ENCODE measurements around the gene BAG2. TPM values are rescaled to one million over a fixed set of nuclear protein-coding genes. Genes with fewer than 3 reads are reported as not detected.

BAG2 gene
- total and polyA plus RNA-seq, 8 donors, result 6.0 to 11.3 (median 8.4) TPM

DNA sequence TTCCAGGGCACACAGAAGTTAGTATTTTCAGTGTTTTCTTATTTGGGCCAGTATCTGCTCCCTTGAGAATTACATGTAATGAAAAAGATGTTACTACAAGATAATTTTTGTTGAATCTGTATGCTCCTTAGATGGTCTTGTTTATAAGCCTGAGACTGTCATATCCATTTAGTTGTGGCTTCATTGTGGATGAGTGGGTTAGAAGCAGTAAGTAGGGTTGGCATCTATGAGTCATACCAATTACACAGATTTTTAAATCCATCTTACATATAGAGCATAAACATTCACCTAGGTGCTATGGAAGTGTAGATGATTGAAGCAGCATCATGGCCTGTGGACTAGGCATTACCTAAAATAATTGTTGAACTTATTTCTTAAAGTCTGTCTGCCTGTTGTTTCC, 13.5 kb upstream of the BAG2 start:
- intact Hi-C loops (cut with DNase I), result no loop called here
- TF ChIP-seq, protein P1, sequence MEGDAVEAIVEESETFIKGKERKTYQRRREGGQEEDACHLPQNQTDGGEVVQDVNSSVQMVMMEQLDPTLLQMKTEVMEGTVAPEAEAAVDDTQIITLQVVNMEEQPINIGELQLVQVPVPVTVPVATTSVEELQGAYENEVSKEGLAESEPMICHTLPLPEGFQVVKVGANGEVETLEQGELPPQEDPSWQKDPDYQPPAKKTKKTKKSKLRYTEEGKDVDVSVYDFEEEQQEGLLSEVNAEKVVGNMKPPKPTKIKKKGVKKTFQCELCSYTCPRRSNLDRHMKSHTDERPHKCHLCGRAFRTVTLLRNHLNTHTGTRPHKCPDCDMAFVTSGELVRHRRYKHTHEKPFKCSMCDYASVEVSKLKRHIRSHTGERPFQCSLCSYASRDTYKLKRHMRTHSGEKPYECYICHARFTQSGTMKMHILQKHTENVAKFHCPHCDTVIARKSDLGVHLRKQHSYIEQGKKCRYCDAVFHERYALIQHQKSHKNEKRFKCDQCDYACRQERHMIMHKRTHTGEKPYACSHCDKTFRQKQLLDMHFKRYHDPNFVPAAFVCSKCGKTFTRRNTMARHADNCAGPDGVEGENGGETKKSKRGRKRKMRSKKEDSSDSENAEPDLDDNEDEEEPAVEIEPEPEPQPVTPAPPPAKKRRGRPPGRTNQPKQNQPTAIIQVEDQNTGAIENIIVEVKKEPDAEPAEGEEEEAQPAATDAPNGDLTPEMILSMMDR (IDR thresholded peaks at IDR 0.05), result no peak
- DNase-seq, result no peak
- no peaks in the 10 kb centered on the region for H3K9me3 ChIP-seq
- ATAC-seq, result no peak
- H3K36me3 ChIP-seq, result peaks cover 0 to 46% of the 10 kb centered on the region in 2 donors
- no peak overlapping the region for H3K27ac ChIP-seq
- H3K4me3 ChIP-seq, result no peak overlapping the region
- no peaks in the 10 kb centered on the region for H3K4me1 ChIP-seq
- H3K27me3 ChIP-seq, result no peaks in the 10 kb centered on the region

DNA sequence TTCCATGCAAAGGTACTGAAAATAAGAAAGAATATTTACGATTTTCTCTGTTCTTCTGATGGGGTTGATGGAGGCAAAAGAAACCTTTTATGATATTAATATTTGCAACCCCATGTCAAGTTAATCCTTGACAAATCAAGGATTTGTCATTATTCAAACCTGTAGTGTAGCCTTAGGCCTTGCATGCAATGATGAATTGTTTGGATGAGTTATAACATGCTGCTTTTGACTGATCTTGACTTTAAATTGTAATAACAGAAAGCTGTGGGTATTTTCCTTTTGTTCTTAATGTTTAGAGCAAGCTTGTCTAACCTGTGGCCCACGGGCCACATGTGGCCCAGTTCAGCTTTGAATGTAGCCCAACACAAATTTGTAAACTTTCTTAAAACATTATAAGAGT, 13.0 kb upstream of the BAG2 start:
- ATAC-seq, result no peak
- H3K4me3 ChIP-seq, result no peak overlapping the region
- no peaks in the 10 kb centered on the region for H3K4me1 ChIP-seq
- H3K9me3 ChIP-seq, result no peaks in the 10 kb centered on the region
- H3K27me3 ChIP-seq, result no peaks in the 10 kb centered on the region
- no peak overlapping the region for H3K27ac ChIP-seq
- intact Hi-C loops (cut with DNase I), result no loop called here
- peaks cover 0 to 46% of the 10 kb centered on the region in 2 donors for H3K36me3 ChIP-seq
- TF ChIP-seq, protein P1 (IDR thresholded peaks at IDR 0.05), result no peak
- no peak for DNase-seq

DNA sequence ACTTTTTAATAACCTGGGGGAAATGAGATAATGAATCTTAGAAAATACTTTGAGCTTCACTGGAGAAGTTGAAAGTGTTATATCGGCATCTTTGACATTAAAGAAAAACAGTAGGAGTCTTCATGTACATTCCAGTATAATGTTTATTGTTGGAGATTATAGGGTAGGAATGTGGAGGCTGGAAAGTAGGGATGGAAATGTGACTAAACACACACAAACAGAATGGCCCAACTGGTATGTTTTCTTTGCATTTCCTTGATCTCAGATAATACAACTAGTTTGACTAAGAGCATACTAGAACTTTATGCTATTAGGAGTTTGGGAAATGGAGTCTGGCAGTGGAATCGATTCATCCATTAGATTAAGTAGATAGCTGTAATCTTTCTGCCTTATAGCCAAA, 10.1 kb upstream of the BAG2 start:
- intact Hi-C loops (cut with DNase I), result no loop called here
- TF ChIP-seq, protein P1 (IDR thresholded peaks at IDR 0.05), result no peak
- no peak for ATAC-seq

DNA sequence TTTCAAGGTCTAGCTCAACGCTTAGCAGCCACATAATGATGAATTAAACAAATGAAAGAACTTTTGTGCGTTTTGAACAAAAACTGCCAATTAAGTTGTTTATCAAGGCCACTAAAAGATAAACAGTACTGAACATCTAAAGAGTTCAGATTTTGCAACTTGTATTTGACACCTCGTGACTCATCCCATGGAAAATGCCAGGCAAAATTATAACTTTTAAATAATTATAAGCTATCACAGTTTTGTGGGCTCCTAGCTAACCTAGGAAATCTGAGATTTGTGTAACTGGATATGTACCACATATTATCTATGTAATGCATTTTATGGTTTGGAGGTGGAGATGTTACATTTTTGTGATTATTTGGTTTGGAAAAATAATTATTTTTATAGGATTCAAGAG, 9.6 kb upstream of the BAG2 start:
- peaks cover 0 to 42% of the 10 kb centered on the region in 2 donors for H3K36me3 ChIP-seq
- H3K9me3 ChIP-seq, result peaks cover 0 to 6% of the 10 kb centered on the region in 2 donors
- no peaks in the 10 kb centered on the region for H3K4me1 ChIP-seq
- DNase-seq (no peak), ATAC-seq (no peak)
- no peak overlapping the region for H3K4me3 ChIP-seq
- intact Hi-C loops (cut with DNase I), result no loop called here
- H3K27me3 ChIP-seq, result no peaks in the 10 kb centered on the region
- TF ChIP-seq, protein P1 (IDR thresholded peaks at IDR 0.05), result no peak
- no peak overlapping the region for H3K27ac ChIP-seq

More for the DNA sequence above, 10.1 kb upstream of the BAG2 start:
- H3K4me3 ChIP-seq, result no peak overlapping the region
- DNase-seq, result no peak
- H3K27me3 ChIP-seq, result no peaks in the 10 kb centered on the region
- peaks cover 0 to 42% of the 10 kb centered on the region in 2 donors for H3K36me3 ChIP-seq
- no peaks in the 10 kb centered on the region for H3K4me1 ChIP-seq
- peaks cover 0 to 6% of the 10 kb centered on the region in 2 donors for H3K9me3 ChIP-seq
- H3K27ac ChIP-seq, result no peak overlapping the region

DNA sequence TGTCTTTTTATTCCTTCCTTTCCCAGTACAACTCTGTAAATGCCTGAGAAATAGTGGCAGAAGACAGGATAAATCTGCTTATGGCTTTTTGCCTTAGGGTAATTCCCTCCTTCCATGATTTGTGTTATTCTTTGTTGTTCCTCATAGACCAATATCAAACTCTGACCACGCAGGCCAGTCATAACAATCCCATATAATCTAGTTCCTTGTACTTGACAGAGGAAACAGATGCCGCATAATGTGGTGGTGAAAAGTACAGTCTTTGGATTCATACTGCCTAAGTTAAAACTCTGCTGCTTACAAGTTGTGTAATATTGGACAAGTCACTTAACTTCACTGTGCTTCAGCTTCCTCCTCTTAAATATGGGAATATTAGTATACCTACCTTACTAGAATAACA, 8.2 kb upstream of the BAG2 start:
- DNase-seq (no peak), ATAC-seq (no peak)
- peaks cover 0 to 42% of the 10 kb centered on the region in 2 donors for H3K36me3 ChIP-seq
- H3K4me1 ChIP-seq, result no peaks in the 10 kb centered on the region
- intact Hi-C loops (cut with DNase I), result no loop called here
- TF ChIP-seq, protein P1 (IDR thresholded peaks at IDR 0.05), result no peak
- H3K27me3 ChIP-seq, result no peaks in the 10 kb centered on the region
- no peak overlapping the region for H3K4me3 ChIP-seq
- no peak overlapping the region for H3K27ac ChIP-seq
- peaks cover 0 to 6% of the 10 kb centered on the region in 2 donors for H3K9me3 ChIP-seq

Data from left lung (tissue), 10 donors.